Panc1 (cell line): ENCODE measurements around the gene SUZ12. TPM values are rescaled to one million over a fixed set of nuclear protein-coding genes. Genes with fewer than 3 reads are reported as not detected.
A peak's percentile ranks its signal among the peaks of the same experiment; 100 is the strongest.

ENCODE experiments used
- ATAC-seq: fragments of 200-7000 bp; cut with Tn5 transposase; 2 replicates; pipeline ENCODE4 v1.9.1; 2020; ENCODE audit warnings: mild to moderate bottlenecking, moderate library complexity
- BruUV-seq: library from RNA; stranded (reverse); fragments of 400-500 nt; replicated peaks from 2 replicates; lab custom pipeline; 2021; lab: Mats Ljungman, UMichigan
- CTCF ChIA-PET: fragments of 300-600 bp; sonication (Branson Sonifier 250); formaldehyde crosslinking; loops from one replicate; lab custom pipeline; 2022; ENCODE audit warnings: antibody characterized with exemption; lab: Charles Lee
- POLR2A ChIA-PET: fragments of 300-600 bp; sonication (Branson Sonifier 250); formaldehyde crosslinking; loops from one replicate; lab custom pipeline; 2022; ENCODE audit warnings: antibody characterized with exemption; lab: Charles Lee
- DNase-seq: peaks from one replicate; pipeline ENCODE4 v3.0.0-alpha.2; 2010; ENCODE audit warnings: low read depth, low spot score
- H3K27ac ChIP-seq: 2 replicates; pipeline ENCODE4 v1.5.1; 2011; ENCODE audit warnings: mild to moderate bottlenecking, low read length, inconsistent platforms
- H3K27me3 ChIP-seq: fragments of 200-500 bp; sonication (Bioruptor generic); 2 replicates; pipeline ENCODE4 v1.6.0; 2014; ENCODE audit warnings: low read length, inconsistent platforms; ENCODE audit not compliant: control insufficient read depth, insufficient read depth
- H3K36me3 ChIP-seq: fragments of 200-500 bp; sonication (Bioruptor generic); 2 replicates; pipeline ENCODE4 v1.5.1; 2014; ENCODE audit warnings: inconsistent platforms, mild to moderate bottlenecking, low read length, moderate library complexity; ENCODE audit not compliant: control insufficient read depth, insufficient read depth
- H3K4me1 ChIP-seq: 2 replicates; pipeline ENCODE4 v1.5.1; 2011; ENCODE audit warnings: inconsistent platforms, mild to moderate bottlenecking, low read length, moderate library complexity; ENCODE audit not compliant: control insufficient read depth, insufficient read depth
- H3K4me3 ChIP-seq, 2 experiments: 2 replicates each; pipeline ENCODE4 v1.5.1; 2011 to 2012; ENCODE audit warnings: low read depth in 2 of 2, low read length in 2 of 2, mild to moderate bottlenecking in 2 of 2, inconsistent platforms in 1 of 2, moderate library complexity in 1 of 2
- H3K9me3 ChIP-seq: fragments of 200-500 bp; sonication (Bioruptor generic); 2 replicates; pipeline ENCODE4 v1.5.1; 2014; ENCODE audit warnings: low read depth, mild to moderate bottlenecking, inconsistent platforms, low read length, moderate library complexity; ENCODE audit not compliant: control insufficient read depth, insufficient read depth
- POLR2AphosphoS5 ChIP-seq: IDR thresholded peaks from 2 replicates; pipeline ENCODE4 v1.6.1; 2012; ENCODE audit warnings: mild to moderate bottlenecking, low read depth, low read length, moderate library complexity
- SIN3A ChIP-seq: IDR thresholded peaks from 2 replicates; pipeline ENCODE4 v1.6.1; 2012; ENCODE audit warnings: low read depth, mild to moderate bottlenecking, low read length, moderate library complexity, borderline replicate concordance; ENCODE audit not compliant: insufficient read depth
- TCF7L2 ChIP-seq: IDR thresholded peaks from 2 replicates; pipeline ENCODE4 v1.6.1; 2011; ENCODE audit warnings: mild to moderate bottlenecking, low read depth, low read length, inconsistent platforms
- in situ Hi-C: cut with HindIII; loops from 2 replicates; pipeline ENCODE4 v1.10.0; 2016; ENCODE audit warnings: low sequenced_read_pairs, low pct_unique_long_range_greater_than_20kb
- intact Hi-C: fragments of 100-400 bp; cut with micrococcal nuclease; formaldehyde crosslinking; loops from one replicate; pipeline ENCODE4 v1.10.0; 2022; ENCODE audit not compliant: unreplicated experiment
- total RNA-seq: library from RNA; stranded (reverse); gene quantifications from one replicate; pipeline ENCODE4 v1.2.1, GENCODE V29; 2021; ENCODE audit not compliant: unreplicated experiment
- TF ChIP-seq, protein P1 (sequence below), 2 experiments: IDR thresholded peaks; 2 replicates each; pipeline ENCODE4 v1.6.1; 2011 to 2012; ENCODE audit warnings: low read depth in 2 of 2, control low read depth in 1 of 2, low read length in 1 of 2, mild to moderate bottlenecking in 1 of 2, moderate library complexity in 1 of 2; ENCODE audit not compliant: insufficient read depth in 1 of 2
- TF ChIP-seq, protein P2 (sequence below): fragments of 450-650 bp; IDR thresholded peaks from 2 replicates; pipeline ENCODE4 v1.5.1; 2017; ENCODE audit warnings: mild to moderate bottlenecking

Gene SUZ12
- total RNA-seq, 1 experiment from 2014 or later: 68.3 TPM

DNA sequence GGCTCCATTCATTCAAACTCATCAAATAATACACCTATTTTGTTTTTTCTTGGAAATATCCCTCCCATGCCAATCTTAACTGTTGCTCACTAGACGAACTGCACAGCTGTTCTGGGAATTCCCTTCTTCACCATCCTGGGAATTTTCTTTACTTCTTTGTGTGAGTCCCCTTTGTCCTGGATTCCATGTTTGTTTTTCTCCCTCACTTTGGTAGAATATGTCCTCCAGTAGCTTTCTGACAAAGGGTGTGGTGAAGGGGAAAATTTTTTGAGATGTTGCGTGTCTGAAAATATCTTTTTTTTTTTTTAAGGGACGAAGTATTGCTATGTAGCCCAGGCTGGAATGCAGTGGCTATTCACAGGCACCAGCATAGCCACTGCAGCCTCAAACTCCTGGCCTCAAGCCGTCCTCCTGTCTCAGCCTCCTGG is 18.1 kb upstream of the SUZ12 start:
- H3K4me3 ChIP-seq: no peak overlapping the region
- no peaks in the 10 kb centered on the region for H3K27me3 ChIP-seq
- no peaks in the 10 kb centered on the region for H3K36me3 ChIP-seq
- H3K9me3 ChIP-seq: no peaks in the 10 kb centered on the region
- ATAC-seq: peak; percentile 55; the same call in 1 of the 2 replicates
- TF ChIP-seq TCF7L2 (no peak), POLR2AphosphoS5 (no peak), SIN3A (no peak)
- TF ChIP-seq, protein P1, sequence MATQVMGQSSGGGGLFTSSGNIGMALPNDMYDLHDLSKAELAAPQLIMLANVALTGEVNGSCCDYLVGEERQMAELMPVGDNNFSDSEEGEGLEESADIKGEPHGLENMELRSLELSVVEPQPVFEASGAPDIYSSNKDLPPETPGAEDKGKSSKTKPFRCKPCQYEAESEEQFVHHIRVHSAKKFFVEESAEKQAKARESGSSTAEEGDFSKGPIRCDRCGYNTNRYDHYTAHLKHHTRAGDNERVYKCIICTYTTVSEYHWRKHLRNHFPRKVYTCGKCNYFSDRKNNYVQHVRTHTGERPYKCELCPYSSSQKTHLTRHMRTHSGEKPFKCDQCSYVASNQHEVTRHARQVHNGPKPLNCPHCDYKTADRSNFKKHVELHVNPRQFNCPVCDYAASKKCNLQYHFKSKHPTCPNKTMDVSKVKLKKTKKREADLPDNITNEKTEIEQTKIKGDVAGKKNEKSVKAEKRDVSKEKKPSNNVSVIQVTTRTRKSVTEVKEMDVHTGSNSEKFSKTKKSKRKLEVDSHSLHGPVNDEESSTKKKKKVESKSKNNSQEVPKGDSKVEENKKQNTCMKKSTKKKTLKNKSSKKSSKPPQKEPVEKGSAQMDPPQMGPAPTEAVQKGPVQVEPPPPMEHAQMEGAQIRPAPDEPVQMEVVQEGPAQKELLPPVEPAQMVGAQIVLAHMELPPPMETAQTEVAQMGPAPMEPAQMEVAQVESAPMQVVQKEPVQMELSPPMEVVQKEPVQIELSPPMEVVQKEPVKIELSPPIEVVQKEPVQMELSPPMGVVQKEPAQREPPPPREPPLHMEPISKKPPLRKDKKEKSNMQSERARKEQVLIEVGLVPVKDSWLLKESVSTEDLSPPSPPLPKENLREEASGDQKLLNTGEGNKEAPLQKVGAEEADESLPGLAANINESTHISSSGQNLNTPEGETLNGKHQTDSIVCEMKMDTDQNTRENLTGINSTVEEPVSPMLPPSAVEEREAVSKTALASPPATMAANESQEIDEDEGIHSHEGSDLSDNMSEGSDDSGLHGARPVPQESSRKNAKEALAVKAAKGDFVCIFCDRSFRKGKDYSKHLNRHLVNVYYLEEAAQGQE (IDR thresholded peaks at IDR 0.05; ENCODE audit: insufficient read depth in 1 of 2, low read depth in 2 of 2, low read length in 1 of 2): no peak
- TF ChIP-seq, protein P2, sequence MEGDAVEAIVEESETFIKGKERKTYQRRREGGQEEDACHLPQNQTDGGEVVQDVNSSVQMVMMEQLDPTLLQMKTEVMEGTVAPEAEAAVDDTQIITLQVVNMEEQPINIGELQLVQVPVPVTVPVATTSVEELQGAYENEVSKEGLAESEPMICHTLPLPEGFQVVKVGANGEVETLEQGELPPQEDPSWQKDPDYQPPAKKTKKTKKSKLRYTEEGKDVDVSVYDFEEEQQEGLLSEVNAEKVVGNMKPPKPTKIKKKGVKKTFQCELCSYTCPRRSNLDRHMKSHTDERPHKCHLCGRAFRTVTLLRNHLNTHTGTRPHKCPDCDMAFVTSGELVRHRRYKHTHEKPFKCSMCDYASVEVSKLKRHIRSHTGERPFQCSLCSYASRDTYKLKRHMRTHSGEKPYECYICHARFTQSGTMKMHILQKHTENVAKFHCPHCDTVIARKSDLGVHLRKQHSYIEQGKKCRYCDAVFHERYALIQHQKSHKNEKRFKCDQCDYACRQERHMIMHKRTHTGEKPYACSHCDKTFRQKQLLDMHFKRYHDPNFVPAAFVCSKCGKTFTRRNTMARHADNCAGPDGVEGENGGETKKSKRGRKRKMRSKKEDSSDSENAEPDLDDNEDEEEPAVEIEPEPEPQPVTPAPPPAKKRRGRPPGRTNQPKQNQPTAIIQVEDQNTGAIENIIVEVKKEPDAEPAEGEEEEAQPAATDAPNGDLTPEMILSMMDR: no peak
- intact Hi-C loops (no loop called here), in situ Hi-C loops (no loop called here)
- H3K4me1 ChIP-seq: no peaks in the 10 kb centered on the region
- H3K27ac ChIP-seq: no peak overlapping the region
- BruUV-seq: no TSS peak
- no peak for DNase-seq
- CTCF ChIA-PET: no interaction called here
- POLR2A ChIA-PET: no interaction called here

DNA sequence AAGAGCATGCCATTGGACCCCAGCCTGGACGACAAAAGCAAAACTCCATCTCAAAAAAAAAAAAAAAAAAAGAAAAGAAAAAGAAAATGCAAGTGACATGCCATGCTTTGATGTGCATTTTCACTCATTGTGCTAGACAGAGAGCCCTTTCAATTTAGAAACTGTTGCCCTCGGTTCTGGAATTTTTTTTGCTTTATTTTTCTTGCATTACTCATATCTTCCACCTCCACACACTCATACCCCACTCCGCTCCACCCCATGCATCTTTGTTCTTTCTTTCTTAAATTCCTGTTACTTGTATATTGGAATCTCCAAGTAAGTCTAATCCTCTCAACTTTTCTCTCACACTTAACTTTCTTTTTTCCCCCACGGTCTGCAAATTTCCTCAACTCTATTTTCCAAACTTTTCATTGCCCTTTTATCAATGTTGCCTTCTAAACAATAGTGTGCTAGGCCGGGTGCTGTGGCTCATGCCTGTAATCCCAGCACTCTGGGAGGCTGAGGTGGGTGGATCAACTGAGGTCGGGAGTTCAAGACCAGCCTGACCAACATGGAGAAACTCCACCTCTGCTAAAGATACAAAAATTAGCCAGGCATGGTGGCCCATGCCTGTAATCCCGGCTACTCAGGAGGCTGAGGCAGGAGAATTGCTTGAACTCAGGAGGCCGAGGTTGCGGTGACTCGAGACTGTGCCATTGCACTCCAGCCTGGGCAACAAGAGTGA is 16.8 kb upstream of the SUZ12 start:
- no peak overlapping the region for H3K4me3 ChIP-seq
- no peaks in the 10 kb centered on the region for H3K36me3 ChIP-seq
- ChIA-PET POLR2A (no interaction called here), CTCF (no interaction called here)
- H3K9me3 ChIP-seq: no peaks in the 10 kb centered on the region
- intact Hi-C loops (no loop called here), in situ Hi-C loops (no loop called here)
- H3K4me1 ChIP-seq: no peaks in the 10 kb centered on the region
- no peaks in the 10 kb centered on the region for H3K27me3 ChIP-seq
- H3K27ac ChIP-seq: no peak overlapping the region
- DNase-seq (no peak), ATAC-seq (peak; percentile 37; the same call in 1 of the 2 replicates)
- BruUV-seq: no TSS peak
- TF ChIP-seq, protein P2: no peak
- TF ChIP-seq POLR2AphosphoS5 (no peak), SIN3A (no peak), TCF7L2 (no peak)
- TF ChIP-seq, protein P1 (IDR thresholded peaks at IDR 0.05; ENCODE audit: insufficient read depth in 1 of 2, low read depth in 2 of 2, low read length in 1 of 2): no peak
